ENCODE data around the gene IL36G.

- TF ChIP-seq POLR2AphosphoS5 (IDR thresholded peaks at IDR 0.05; ENCODE audit: low read depth, low read length) (no peak), REST (IDR thresholded peaks at IDR 0.05; ENCODE audit: insufficient read depth in 1 of 2, low read depth in 2 of 2, low read length in 2 of 2) (no peak), FOXP2 (optimal IDR thresholded peaks at IDR 0.05; ENCODE audit: borderline replicate concordance, extremely low read depth, extremely low read length, insufficient read depth) (no peak)
Observed at GRCh38 chr2:112958428-112959108, 19.2 kb upstream of the IL36G start.

Measured in PFSK-1 (cell line).